Caco-2 (cell line): ENCODE results near the gene PRKCSH. TPM values are rescaled to one million over a fixed set of nuclear protein-coding genes. Genes with fewer than 3 reads are reported as not detected.

ENCODE experiments used
- BruUV-seq: library from RNA; stranded (reverse); fragments of 400-500 nt; replicated peaks from 2 replicates; lab custom pipeline; 2021; lab: Mats Ljungman, UMichigan
- CTCF ChIA-PET: fragments of 300-600 bp; sonication (Branson Sonifier 250); formaldehyde crosslinking; loops from one replicate; lab custom pipeline; 2022; ENCODE audit warnings: antibody characterized with exemption; lab: Charles Lee
- POLR2A ChIA-PET: fragments of 300-600 bp; sonication (Branson Sonifier 250); formaldehyde crosslinking; loops from one replicate; lab custom pipeline; 2022; ENCODE audit warnings: antibody characterized with exemption; lab: Charles Lee
- DNase-seq, 2 experiments: peaks; one replicate each; pipeline versions ENCODE4 v3.0.0 to v3.0.0-alpha.2; 2020 to 2022
- H3K27me3 ChIP-seq: replicated peaks from 2 replicates; pipeline ENCODE4 v1.6.0; 2011; ENCODE audit warnings: low read length; ENCODE audit not compliant: control insufficient read depth, insufficient read depth
- H3K36me3 ChIP-seq: 2 replicates; pipeline ENCODE4 v1.5.1; 2011; ENCODE audit warnings: low read length; ENCODE audit not compliant: control insufficient read depth, insufficient read depth
- H3K4me1 ChIP-seq: fragments of 250-450 bp; sonication (Bioruptor Pico); 2 replicates; pipeline ENCODE4 v1.5.1; 2020; ENCODE audit warnings: mild to moderate bottlenecking
- H3K4me3 ChIP-seq: 2 replicates; pipeline ENCODE4 v1.5.1; 2011; ENCODE audit warnings: low read depth, mild to moderate bottlenecking, control low read depth, low read length
- H3K9me3 ChIP-seq: fragments of 250-450 bp; sonication (Bioruptor Pico); 2 replicates; pipeline ENCODE4 v1.5.1; 2020; ENCODE audit warnings: mild to moderate bottlenecking, moderate library complexity
- H3K27ac Mint-ChIP-seq: one replicate; pipeline ENCODE4 v1.8.0; 2022; ENCODE audit warnings: mixed read lengths; ENCODE audit not compliant: unreplicated experiment
- H3K27me3 Mint-ChIP-seq: one replicate; pipeline ENCODE4 v1.8.0; 2022; ENCODE audit warnings: mixed read lengths; ENCODE audit not compliant: insufficient read depth, unreplicated experiment
- H3K36me3 Mint-ChIP-seq: one replicate; pipeline ENCODE4 v1.8.0; 2022; ENCODE audit warnings: mild to moderate bottlenecking, mixed read lengths; ENCODE audit not compliant: insufficient read depth, unreplicated experiment
- H3K4me1 Mint-ChIP-seq: one replicate; pipeline ENCODE4 v1.8.0; 2022; ENCODE audit warnings: low read depth, mixed read lengths; ENCODE audit not compliant: unreplicated experiment
- H3K4me3 Mint-ChIP-seq: one replicate; pipeline ENCODE4 v1.8.0; 2022; ENCODE audit warnings: mild to moderate bottlenecking, moderate library complexity, mixed read lengths; ENCODE audit not compliant: unreplicated experiment
- H3K9me3 Mint-ChIP-seq: one replicate; pipeline ENCODE4 v1.8.0; 2022; ENCODE audit warnings: mixed read lengths; ENCODE audit not compliant: unreplicated experiment
- intact Hi-C: fragments of 100-400 bp; cut with micrococcal nuclease; formaldehyde crosslinking; loops from one replicate; pipeline ENCODE4 v1.10.0; 2022; ENCODE audit not compliant: unreplicated experiment
- total RNA-seq: library from RNA; stranded (reverse); gene quantifications from 2 replicates; pipeline ENCODE4 v1.2.3, GENCODE V29; 2022
- TF ChIP-seq, protein P1 (sequence below), 2 experiments: fragments of 200-600 bp in 1 of 2; IDR thresholded peaks; 1 replicate in 1 of 2; 2 replicates in 1 of 2; pipeline versions ENCODE4 v1.5.1 to v1.8.0; 2011 to 2022; ENCODE audit warnings: antibody characterized with exemption in 1 of 2, control low read depth in 1 of 2, inconsistent platforms in 1 of 2, low read depth in 1 of 2, low read length in 1 of 2, mild to moderate bottlenecking in 1 of 2, moderate library complexity in 1 of 2; ENCODE audit not compliant: insufficient read depth in 1 of 2, severe bottlenecking in 1 of 2, unreplicated experiment in 1 of 2

Gene PRKCSH
- total RNA-seq, 1 experiment from 2014 or later = 456 TPM

- Mint-ChIP-seq H3K27me3 (no peaks in the 10 kb centered on the region), H3K9me3 (no peaks in the 10 kb centered on the region), H3K36me3 (peaks cover 2% of the 10 kb centered on the region), H3K4me1 (peaks cover 6% of the 10 kb centered on the region), H3K27ac (no peak overlapping the region), H3K4me3 (no peak overlapping the region)
- CTCF ChIA-PET = interaction anchor here (0.7 kb wide), 1 partner anchor 154 kb away, joined by 3 read pairs; no protein-coding TSS in a partner anchor
- Histone ChIP-seq H3K4me3 (no peak overlapping the region), H3K9me3 (no peaks in the 10 kb centered on the region), H3K27me3 (no peaks in the 10 kb centered on the region), H3K4me1 (no peaks in the 10 kb centered on the region), H3K36me3 (no peaks in the 10 kb centered on the region)
- DNase-seq = peak in 1 of 2 experiments; percentile 24
- intact Hi-C loops = no loop called here
- POLR2A ChIA-PET = no interaction called here
- no TSS peak for BruUV-seq
- TF ChIP-seq, protein P1, sequence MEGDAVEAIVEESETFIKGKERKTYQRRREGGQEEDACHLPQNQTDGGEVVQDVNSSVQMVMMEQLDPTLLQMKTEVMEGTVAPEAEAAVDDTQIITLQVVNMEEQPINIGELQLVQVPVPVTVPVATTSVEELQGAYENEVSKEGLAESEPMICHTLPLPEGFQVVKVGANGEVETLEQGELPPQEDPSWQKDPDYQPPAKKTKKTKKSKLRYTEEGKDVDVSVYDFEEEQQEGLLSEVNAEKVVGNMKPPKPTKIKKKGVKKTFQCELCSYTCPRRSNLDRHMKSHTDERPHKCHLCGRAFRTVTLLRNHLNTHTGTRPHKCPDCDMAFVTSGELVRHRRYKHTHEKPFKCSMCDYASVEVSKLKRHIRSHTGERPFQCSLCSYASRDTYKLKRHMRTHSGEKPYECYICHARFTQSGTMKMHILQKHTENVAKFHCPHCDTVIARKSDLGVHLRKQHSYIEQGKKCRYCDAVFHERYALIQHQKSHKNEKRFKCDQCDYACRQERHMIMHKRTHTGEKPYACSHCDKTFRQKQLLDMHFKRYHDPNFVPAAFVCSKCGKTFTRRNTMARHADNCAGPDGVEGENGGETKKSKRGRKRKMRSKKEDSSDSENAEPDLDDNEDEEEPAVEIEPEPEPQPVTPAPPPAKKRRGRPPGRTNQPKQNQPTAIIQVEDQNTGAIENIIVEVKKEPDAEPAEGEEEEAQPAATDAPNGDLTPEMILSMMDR (IDR thresholded peaks at IDR 0.05; ENCODE audit: insufficient read depth in 1 of 2, low read depth in 1 of 2, low read length in 1 of 2, severe bottlenecking in 1 of 2, unreplicated experiment in 1 of 2) = no peak
Observed at GRCh38 chr19:11421371-11422098, 13.9 kb upstream of the PRKCSH start.

DNA sequence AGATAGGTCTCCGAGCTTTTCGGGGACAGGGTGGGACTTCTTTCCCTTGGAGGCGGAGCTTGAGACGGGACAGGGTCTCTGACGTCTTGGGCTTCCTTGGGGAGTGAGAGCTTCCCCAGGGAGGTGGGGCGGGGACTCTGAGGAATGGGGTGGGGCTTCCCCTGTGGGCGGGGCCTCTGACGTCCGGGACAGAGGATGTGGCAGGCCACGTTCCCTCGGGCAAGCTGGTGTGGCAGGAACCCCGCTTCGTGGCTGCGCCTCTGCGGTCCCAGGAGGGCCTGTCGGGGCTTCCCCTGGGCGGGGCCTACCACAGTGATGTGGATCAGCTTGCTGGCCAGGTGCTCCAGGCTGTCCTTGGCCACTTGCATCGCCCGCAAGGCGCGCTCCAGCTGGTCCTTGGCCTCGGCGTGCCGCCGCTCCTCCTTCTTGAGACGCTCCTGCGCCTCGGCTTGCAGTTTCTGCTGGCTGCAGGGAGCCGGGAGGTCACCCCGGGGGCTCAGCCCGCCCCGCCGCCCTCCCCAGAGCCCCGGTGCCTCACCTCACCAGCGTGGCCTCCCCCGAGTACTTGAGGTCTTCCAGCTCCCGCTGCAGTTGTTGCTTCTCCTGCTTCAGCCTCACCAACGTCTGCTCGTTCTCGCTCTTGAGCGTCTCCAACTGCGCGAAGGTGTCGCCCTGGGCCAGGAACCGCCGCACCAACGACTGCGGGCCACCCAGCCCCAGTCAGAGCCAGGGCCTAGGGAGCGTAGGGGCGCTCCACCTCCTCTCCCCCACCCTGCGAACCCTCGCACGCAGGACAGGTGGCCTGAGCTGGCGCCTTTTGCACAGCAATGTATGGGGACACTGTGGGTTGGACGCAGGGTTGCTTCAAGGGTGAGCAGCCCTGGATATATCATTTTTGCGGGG lies 13.0 kb upstream of the PRKCSH start:
- Histone ChIP-seq H3K4me1 (no peaks in the 10 kb centered on the region), H3K36me3 (no peaks in the 10 kb centered on the region), H3K27me3 (no peaks in the 10 kb centered on the region), H3K9me3 (no peaks in the 10 kb centered on the region), H3K4me3 (no peak overlapping the region)
- POLR2A ChIA-PET = no interaction called here
- Mint-ChIP-seq H3K9me3 (no peaks in the 10 kb centered on the region), H3K27me3 (no peaks in the 10 kb centered on the region), H3K27ac (no peak overlapping the region), H3K4me3 (no peak overlapping the region), H3K4me1 (peaks cover 6% of the 10 kb centered on the region), H3K36me3 (no peaks in the 10 kb centered on the region)
- TF ChIP-seq, protein P1 (IDR thresholded peaks at IDR 0.05; ENCODE audit: insufficient read depth in 1 of 2, low read depth in 1 of 2, low read length in 1 of 2, severe bottlenecking in 1 of 2, unreplicated experiment in 1 of 2) = no peak
- CTCF ChIA-PET = interaction anchor here (0.7 kb wide), 1 partner anchor 154 kb away, joined by 3 read pairs; no protein-coding TSS in a partner anchor
- intact Hi-C loops = no loop called here
- BruUV-seq = no TSS peak
- DNase-seq = peak in 1 of 2 experiments; percentile 55

GRCh38 chr19:11423164-11423790 lies 12.2 kb upstream of the PRKCSH start:
- Histone ChIP-seq H3K36me3 (no peaks in the 10 kb centered on the region), H3K4me1 (no peaks in the 10 kb centered on the region), H3K4me3 (no peak overlapping the region), H3K27me3 (no peaks in the 10 kb centered on the region), H3K9me3 (no peaks in the 10 kb centered on the region)
- TF ChIP-seq, protein P1 (IDR thresholded peaks at IDR 0.05; ENCODE audit: insufficient read depth in 1 of 2, low read depth in 1 of 2, low read length in 1 of 2, severe bottlenecking in 1 of 2, unreplicated experiment in 1 of 2) = no peak
- ChIA-PET CTCF (interaction anchor here (0.9 kb wide), 1 partner anchor 42 kb away, joined by 3 read pairs; no protein-coding TSS in a partner anchor), POLR2A (interaction anchor here (0.7 kb wide), 1 partner anchor 433 kb away, joined by 13 read pairs; no protein-coding TSS in a partner anchor)
- intact Hi-C loops = no loop called here
- Mint-ChIP-seq H3K4me1 (peaks cover 6% of the 10 kb centered on the region), H3K36me3 (no peaks in the 10 kb centered on the region), H3K27ac (no peak overlapping the region), H3K4me3 (no peak overlapping the region), H3K9me3 (no peaks in the 10 kb centered on the region), H3K27me3 (no peaks in the 10 kb centered on the region)
- BruUV-seq = no TSS peak
- no peak for DNase-seq
